ENCODE results near the gene PARVA. TPM values are rescaled to one million over a fixed set of nuclear protein-coding genes. Genes with fewer than 3 reads are reported as not detected.

The PARVA gene
- total RNA-seq, 4 donors from 2014 or later: 28.5 to 37.4 (median 32.2) TPM

- intact Hi-C loops (cut with DNase I): no loop called here
- H3K4me1 ChIP-seq: peaks cover 0 to 7% of the 10 kb centered on the region in 2 donors
- no peak overlapping the region for H3K4me3 ChIP-seq (replicated peaks in 1 of 3)
- DNase-seq: no peak
- no peak overlapping the region for H3K27ac ChIP-seq
- 94 to 98% methylated on average over 3 of the region's 3 CpGs for WGBS, 2 donors
- H3K36me3 ChIP-seq: peaks cover 5 to 7% of the 10 kb centered on the region in 2 donors
- no peaks in the 10 kb centered on the region for H3K27me3 ChIP-seq
- TF ChIP-seq CTCF (IDR thresholded peaks at IDR 0.05) (no peak), POLR2A (IDR thresholded peaks at IDR 0.05) (no peak)
- no peaks in the 10 kb centered on the region for H3K9me3 ChIP-seq
Measured at GRCh38 chr11:12499071-12499470, 121.7 kb downstream of the PARVA start.

GRCh38 chr11:12502046-12502445 lies 124.7 kb downstream of the PARVA start:
- DNase-seq: no peak

GRCh38 chr11:12503039-12503484 lies 125.7 kb downstream of the PARVA start:
- peaks cover 0 to 4% of the 10 kb centered on the region in 2 donors for H3K36me3 ChIP-seq
- H3K4me3 ChIP-seq (replicated peaks in 1 of 3): no peak overlapping the region
- H3K9me3 ChIP-seq: no peaks in the 10 kb centered on the region
- TF ChIP-seq CTCF (IDR thresholded peaks at IDR 0.05) (no peak), POLR2A (IDR thresholded peaks at IDR 0.05) (no peak)
- 87 to 89% methylated on average over 3 of the region's 3 CpGs for WGBS, 2 donors
- H3K27ac ChIP-seq: no peak overlapping the region
- no peaks in the 10 kb centered on the region for H3K27me3 ChIP-seq
- no peak for DNase-seq
- peaks cover 0 to 15% of the 10 kb centered on the region in 2 donors for H3K4me1 ChIP-seq
- intact Hi-C loops (cut with DNase I): no loop called here

More at GRCh38 chr11:12502046-12502445, 124.7 kb downstream of the PARVA start:
- Histone ChIP-seq H3K27me3 (no peaks in the 10 kb centered on the region), H3K4me1 (peaks cover 0 to 15% of the 10 kb centered on the region in 2 donors), H3K27ac (no peak overlapping the region), H3K4me3 (replicated peaks in 1 of 3) (no peak overlapping the region), H3K36me3 (peaks cover 0 to 7% of the 10 kb centered on the region in 2 donors), H3K9me3 (no peaks in the 10 kb centered on the region)
- intact Hi-C loops (cut with DNase I): no loop called here
- WGBS, 2 donors: 90 to 99% methylated on average over 2 of the region's 2 CpGs
- TF ChIP-seq POLR2A (IDR thresholded peaks at IDR 0.05): no peak
- TF ChIP-seq CTCF (IDR thresholded peaks at IDR 0.05): no peak

GRCh38 chr11:12503886-12504285 lies 126.5 kb downstream of the PARVA start:
- H3K4me1 ChIP-seq: peaks cover 0 to 15% of the 10 kb centered on the region in 2 donors
- H3K9me3 ChIP-seq: no peaks in the 10 kb centered on the region
- intact Hi-C loops (cut with DNase I): no loop called here
- no peak for DNase-seq
- H3K27ac ChIP-seq: no peak overlapping the region
- TF ChIP-seq CTCF (IDR thresholded peaks at IDR 0.05): no peak
- no peak for TF ChIP-seq POLR2A (IDR thresholded peaks at IDR 0.05)
- H3K27me3 ChIP-seq: no peaks in the 10 kb centered on the region
- peaks cover 0 to 4% of the 10 kb centered on the region in 2 donors for H3K36me3 ChIP-seq
- no peak overlapping the region for H3K4me3 ChIP-seq (replicated peaks in 1 of 3)
- WGBS, 2 donors: 54 to 62% methylated on average over 3 of the region's 3 CpGs

- DNase-seq: no peak
- Histone ChIP-seq H3K27ac (no peak overlapping the region), H3K27me3 (no peaks in the 10 kb centered on the region), H3K9me3 (no peaks in the 10 kb centered on the region), H3K4me3 (replicated peaks in 1 of 3) (no peak overlapping the region), H3K4me1 (peaks cover 0 to 15% of the 10 kb centered on the region in 2 donors), H3K36me3 (peaks cover 0 to 4% of the 10 kb centered on the region in 2 donors)
- intact Hi-C loops (cut with DNase I): no loop called here
- 81 to 87% methylated on average over 2 of the region's 2 CpGs for WGBS, 2 donors
- TF ChIP-seq POLR2A (IDR thresholded peaks at IDR 0.05): no peak
- no peak for TF ChIP-seq CTCF (IDR thresholded peaks at IDR 0.05)
Measured at GRCh38 chr11:12505183-12505582, 127.8 kb downstream of the PARVA start.

All from thyroid gland (tissue), 4 donors.